ENCODE measurements around the gene NEDD4L.

NEDD4L gene

DNA sequence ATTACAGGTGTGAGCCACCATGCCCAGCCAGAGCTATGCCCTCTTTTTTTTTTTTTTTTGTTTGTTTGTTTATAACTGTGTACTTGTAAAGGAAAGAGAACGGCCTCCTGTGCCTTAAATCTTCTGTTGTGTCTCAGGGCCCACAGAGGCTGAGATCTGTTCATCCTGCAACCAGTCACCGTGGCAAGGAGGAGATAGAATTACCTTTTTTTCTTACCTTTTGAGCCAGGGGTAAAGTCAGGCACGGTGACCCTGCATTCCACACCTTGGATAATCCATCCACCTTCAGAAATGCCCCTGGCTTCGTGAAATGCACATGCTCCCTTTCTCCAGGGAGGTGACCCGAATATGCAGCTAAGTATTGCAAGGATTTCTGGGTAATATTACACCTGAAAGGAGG lies 12.8 kb downstream of the NEDD4L start:
- Histone ChIP-seq H3K36me3 (ENCODE audit: insufficient read depth, low read depth, low read length) (no peaks in the 10 kb centered on the region), H3K27ac (ENCODE audit: low read length) (no peak overlapping the region), H3K27me3 (ENCODE audit: insufficient read depth, low read length) (no peaks in the 10 kb centered on the region), H3K9ac (ENCODE audit: low read depth, low read length) (no peak overlapping the region), H3K4me1 (ENCODE audit: insufficient read depth, low read length) (peaks cover 11% of the 10 kb centered on the region; the same call in 1 of the 2 replicates), H3K4me3 (ENCODE audit: low read length) (no peak overlapping the region), H3K9me3 (ENCODE audit: insufficient read depth, low read depth, low read length) (no peaks in the 10 kb centered on the region)

DNA sequence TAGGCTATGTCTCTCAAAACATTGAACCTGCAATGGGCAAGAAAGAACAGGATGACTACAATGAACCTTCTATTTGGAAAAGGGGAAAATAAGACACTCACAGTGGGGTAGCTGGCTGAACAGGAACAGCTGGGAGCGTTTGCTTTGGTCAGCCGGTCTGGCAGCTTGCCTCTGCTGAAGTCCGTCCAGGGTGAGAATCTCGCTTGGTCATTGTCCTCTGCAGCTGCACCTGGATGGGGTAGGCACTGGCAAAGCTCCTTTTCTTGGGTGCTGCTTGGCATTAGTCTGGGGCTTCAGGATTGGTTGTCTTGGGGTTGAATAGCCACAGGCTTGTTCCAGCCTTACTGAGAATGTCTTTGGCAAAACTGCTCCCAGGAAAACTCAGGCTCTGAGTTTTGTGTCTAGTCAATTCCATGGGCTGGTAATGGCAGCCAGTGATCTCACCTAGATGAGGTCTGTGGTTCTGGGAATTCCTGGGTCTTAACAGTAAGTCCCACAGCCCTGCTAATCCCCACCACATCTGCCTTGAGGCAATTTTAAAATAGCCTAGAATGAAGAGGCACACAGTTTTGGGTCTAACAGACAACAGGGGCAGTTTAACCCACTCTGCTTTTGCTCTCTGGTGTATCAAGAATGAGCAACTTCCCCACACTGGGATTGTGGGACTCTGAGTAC lies 13.4 kb downstream of the NEDD4L start:
- Histone ChIP-seq H3K9me3 (ENCODE audit: insufficient read depth, low read depth, low read length) (no peaks in the 10 kb centered on the region), H3K27me3 (ENCODE audit: insufficient read depth, low read length) (no peaks in the 10 kb centered on the region), H3K27ac (ENCODE audit: low read length) (no peak overlapping the region), H3K9ac (ENCODE audit: low read depth, low read length) (no peak overlapping the region), H3K4me1 (ENCODE audit: insufficient read depth, low read length) (peaks cover 11% of the 10 kb centered on the region; the same call in 1 of the 2 replicates), H3K36me3 (ENCODE audit: insufficient read depth, low read depth, low read length) (no peaks in the 10 kb centered on the region), H3K4me3 (ENCODE audit: low read length) (no peak overlapping the region)

DNA sequence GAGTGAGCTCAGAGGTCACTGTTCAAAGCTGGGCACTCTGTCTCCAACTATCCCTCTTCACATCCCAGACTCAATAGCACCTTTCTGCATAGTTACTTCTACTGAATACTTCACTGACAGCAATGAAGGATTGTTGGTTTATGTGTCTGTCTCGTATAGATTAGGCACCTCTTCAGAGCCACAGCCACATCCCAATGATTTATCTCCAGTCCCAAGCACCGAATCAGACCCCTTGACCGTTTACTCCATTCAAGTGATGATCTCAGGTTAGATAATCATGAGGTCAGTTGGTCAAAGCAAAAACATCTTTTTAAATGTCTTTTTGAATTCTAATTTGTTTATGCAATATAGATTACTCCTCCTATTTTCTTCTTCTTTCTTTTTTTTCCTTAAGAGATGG lies 14.7 kb downstream of the NEDD4L start:
- Histone ChIP-seq H3K27me3 (ENCODE audit: insufficient read depth, low read length) (no peaks in the 10 kb centered on the region), H3K36me3 (ENCODE audit: insufficient read depth, low read depth, low read length) (no peaks in the 10 kb centered on the region), H3K9me3 (ENCODE audit: insufficient read depth, low read depth, low read length) (no peaks in the 10 kb centered on the region), H3K4me3 (ENCODE audit: low read length) (no peak overlapping the region), H3K9ac (ENCODE audit: low read depth, low read length) (no peak overlapping the region), H3K27ac (ENCODE audit: low read length) (no peak overlapping the region), H3K4me1 (ENCODE audit: insufficient read depth, low read length) (peaks cover 10% of the 10 kb centered on the region; the same call in 1 of the 2 replicates)

DNA sequence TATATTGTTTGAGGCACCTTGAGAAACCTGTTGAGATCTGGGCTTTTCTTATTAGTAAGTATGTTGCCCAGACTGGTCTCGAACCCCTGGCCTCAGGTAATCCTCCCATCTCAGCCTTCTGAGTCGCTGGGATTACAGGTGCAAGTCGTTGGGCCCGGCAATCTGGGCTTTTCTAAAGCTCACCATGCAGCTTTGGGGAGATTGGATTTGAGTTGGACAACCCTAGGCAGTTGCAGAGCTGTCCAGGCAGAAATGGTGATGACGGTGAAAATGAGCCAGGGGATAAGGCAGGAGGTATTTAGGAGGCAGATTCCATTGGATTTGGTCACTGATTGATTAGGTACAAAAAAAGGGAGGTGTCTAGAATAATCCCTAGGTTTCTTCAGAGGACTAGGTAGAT lies 16.2 kb downstream of the NEDD4L start:
- Histone ChIP-seq H3K9me3 (ENCODE audit: insufficient read depth, low read depth, low read length) (no peaks in the 10 kb centered on the region), H3K27ac (ENCODE audit: low read length) (no peak overlapping the region), H3K4me3 (ENCODE audit: low read length) (no peak overlapping the region), H3K27me3 (ENCODE audit: insufficient read depth, low read length) (no peaks in the 10 kb centered on the region), H3K36me3 (ENCODE audit: insufficient read depth, low read depth, low read length) (no peaks in the 10 kb centered on the region), H3K4me1 (ENCODE audit: insufficient read depth, low read length) (no peaks in the 10 kb centered on the region; the same call in 1 of the 2 replicates), H3K9ac (ENCODE audit: low read depth, low read length) (no peak overlapping the region)

DNA sequence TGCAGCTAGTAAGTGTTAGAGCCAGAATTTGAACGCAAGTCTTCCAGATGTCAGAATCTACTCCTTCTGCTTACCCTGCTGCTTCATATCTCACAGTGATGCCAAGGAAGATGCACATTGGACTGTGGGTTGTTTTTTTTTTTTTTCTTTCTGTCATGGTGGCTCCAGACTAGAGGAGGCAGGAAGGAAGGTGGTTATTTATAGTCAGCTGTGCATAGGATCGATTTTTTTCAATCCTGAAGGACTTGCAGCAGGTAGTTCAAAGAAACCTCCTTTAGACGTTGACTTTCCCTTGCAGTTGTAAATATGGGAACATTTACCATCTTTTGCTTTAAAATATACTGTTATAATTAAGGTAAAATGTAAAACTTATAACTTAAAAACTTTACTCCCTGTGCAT lies 17.3 kb downstream of the NEDD4L start:
- H3K27ac ChIP-seq (ENCODE audit: low read length) = no peak overlapping the region
- H3K4me1 ChIP-seq (ENCODE audit: insufficient read depth, low read length) = no peaks in the 10 kb centered on the region
- H3K36me3 ChIP-seq (ENCODE audit: insufficient read depth, low read depth, low read length) = no peaks in the 10 kb centered on the region
- no peaks in the 10 kb centered on the region for H3K27me3 ChIP-seq (ENCODE audit: insufficient read depth, low read length)
- H3K4me3 ChIP-seq (ENCODE audit: low read length) = no peak overlapping the region
- no peaks in the 10 kb centered on the region for H3K9me3 ChIP-seq (ENCODE audit: insufficient read depth, low read depth, low read length)
- H3K9ac ChIP-seq (ENCODE audit: low read depth, low read length) = no peak overlapping the region

DNA sequence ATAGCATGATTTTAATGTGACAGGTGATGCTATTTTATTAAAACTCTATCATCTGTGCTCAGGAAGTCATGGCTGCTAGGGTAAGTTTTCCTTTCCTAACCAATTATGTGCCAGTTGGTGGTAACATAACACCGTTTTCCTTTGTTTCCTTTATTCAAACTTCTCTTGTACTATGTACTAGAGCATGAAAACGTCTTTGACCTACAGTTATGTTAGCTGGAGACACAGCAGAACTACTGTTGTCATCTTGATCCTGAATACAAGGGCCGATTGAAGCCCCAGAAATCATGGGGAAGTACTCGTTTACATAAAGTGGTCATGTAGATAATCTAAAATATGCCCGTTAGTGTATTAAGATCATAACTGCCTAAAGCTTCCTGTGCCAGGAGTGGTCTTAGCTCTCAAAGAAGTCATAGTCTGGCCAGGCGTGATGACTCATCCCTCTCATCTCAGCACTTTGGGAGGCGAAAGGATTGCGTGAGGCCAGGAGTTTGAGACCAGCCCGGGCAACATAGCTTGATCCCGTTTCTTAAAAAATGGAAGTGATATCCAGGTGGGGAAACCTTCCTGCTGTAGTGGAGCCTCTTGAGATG lies 20.5 kb downstream of the NEDD4L start:
- H3K4me3 ChIP-seq (ENCODE audit: low read length) = no peak overlapping the region
- H3K27me3 ChIP-seq (ENCODE audit: insufficient read depth, low read length) = no peaks in the 10 kb centered on the region

DNA sequence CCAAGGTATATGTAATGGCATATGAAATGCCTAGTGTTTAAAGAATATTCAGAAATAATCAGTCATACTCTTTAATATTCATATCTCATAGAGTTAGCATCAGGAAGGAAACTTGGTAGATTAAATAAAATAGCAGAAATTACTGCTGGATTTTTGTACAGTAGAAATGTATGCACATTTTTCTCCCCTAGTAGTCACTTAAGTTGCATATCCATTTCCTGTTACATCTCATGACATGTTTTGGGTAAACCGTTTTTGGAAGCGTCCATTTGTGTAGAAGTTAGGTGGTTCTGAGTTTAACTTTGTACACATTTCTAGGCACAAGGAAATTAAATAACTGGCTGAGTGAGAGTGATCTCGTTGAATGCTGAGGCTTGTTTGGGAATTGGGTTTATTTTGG lies 21.9 kb downstream of the NEDD4L start:
- Histone ChIP-seq H3K9me3 (ENCODE audit: insufficient read depth, low read depth, low read length) (no peaks in the 10 kb centered on the region), H3K27ac (ENCODE audit: low read length) (no peak overlapping the region), H3K36me3 (ENCODE audit: insufficient read depth, low read depth, low read length) (no peaks in the 10 kb centered on the region)

More for the DNA sequence above, 20.5 kb downstream of the NEDD4L start:
- Histone ChIP-seq H3K4me1 (ENCODE audit: insufficient read depth, low read length) (peaks cover 6% of the 10 kb centered on the region), H3K9ac (ENCODE audit: low read depth, low read length) (no peak overlapping the region), H3K36me3 (ENCODE audit: insufficient read depth, low read depth, low read length) (no peaks in the 10 kb centered on the region), H3K27ac (ENCODE audit: low read length) (no peak overlapping the region), H3K9me3 (ENCODE audit: insufficient read depth, low read depth, low read length) (no peaks in the 10 kb centered on the region)

DNA sequence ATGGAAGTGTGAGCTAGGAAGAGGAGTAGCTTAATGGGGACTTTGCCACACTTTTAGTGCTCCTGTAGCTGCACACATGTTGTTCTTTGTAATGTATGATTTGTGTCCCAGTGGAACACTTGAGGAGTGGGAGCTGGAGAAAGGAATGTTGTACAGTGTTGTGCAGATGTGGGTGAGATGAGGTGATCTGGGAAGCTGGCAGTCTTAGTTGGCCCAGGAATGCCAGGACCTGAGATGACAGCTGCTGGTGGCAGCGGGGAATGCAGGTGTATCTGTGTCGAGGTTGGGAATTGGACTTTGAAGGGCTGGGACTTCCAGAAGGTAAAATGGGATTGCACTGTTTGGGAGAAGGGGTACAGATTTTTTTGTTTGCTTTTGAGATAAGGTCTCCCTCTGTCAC lies 23.6 kb downstream of the NEDD4L start:
- Histone ChIP-seq H3K4me1 (ENCODE audit: insufficient read depth, low read length) (peaks cover 10% of the 10 kb centered on the region), H3K36me3 (ENCODE audit: insufficient read depth, low read depth, low read length) (no peaks in the 10 kb centered on the region), H3K9ac (ENCODE audit: low read depth, low read length) (no peak overlapping the region), H3K9me3 (ENCODE audit: insufficient read depth, low read depth, low read length) (no peaks in the 10 kb centered on the region), H3K27ac (ENCODE audit: low read length) (no peak overlapping the region), H3K27me3 (ENCODE audit: insufficient read depth, low read length) (no peaks in the 10 kb centered on the region), H3K4me3 (ENCODE audit: low read length) (no peak overlapping the region)

More for the DNA sequence above, 21.9 kb downstream of the NEDD4L start:
- Histone ChIP-seq H3K4me3 (ENCODE audit: low read length) (no peak overlapping the region), H3K27me3 (ENCODE audit: insufficient read depth, low read length) (no peaks in the 10 kb centered on the region), H3K9ac (ENCODE audit: low read depth, low read length) (no peak overlapping the region), H3K4me1 (ENCODE audit: insufficient read depth, low read length) (peaks cover 10% of the 10 kb centered on the region)

DNA sequence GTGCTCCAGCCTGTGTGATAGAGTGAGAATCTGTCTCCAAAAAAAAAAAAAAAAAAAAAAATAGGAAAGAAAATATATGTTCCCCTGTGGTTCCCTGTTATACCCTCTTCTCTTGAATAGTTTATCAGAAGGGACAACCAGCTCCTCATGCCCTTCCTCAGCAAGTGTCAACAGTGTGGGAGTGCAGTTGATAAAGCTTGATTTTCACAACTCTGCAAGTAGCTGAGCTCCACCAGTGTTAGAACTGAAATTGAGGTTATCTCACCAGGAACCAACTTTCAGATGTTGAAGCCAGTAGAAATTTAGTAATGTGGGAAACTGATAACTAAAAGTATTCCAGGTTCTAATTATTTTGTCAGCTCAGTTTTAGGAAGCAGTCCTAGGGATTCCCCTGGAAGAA lies 25.1 kb downstream of the NEDD4L start:
- Histone ChIP-seq H3K9me3 (ENCODE audit: insufficient read depth, low read depth, low read length) (no peaks in the 10 kb centered on the region), H3K4me3 (ENCODE audit: low read length) (no peak overlapping the region; the same call in 1 of the 2 replicates), H3K27me3 (ENCODE audit: insufficient read depth, low read length) (no peaks in the 10 kb centered on the region), H3K4me1 (ENCODE audit: insufficient read depth, low read length) (peaks cover 10% of the 10 kb centered on the region), H3K9ac (ENCODE audit: low read depth, low read length) (peak overlapping the region; percentile 1; the same call in 1 of the 2 replicates), H3K27ac (ENCODE audit: low read length) (no peak overlapping the region), H3K36me3 (ENCODE audit: insufficient read depth, low read depth, low read length) (no peaks in the 10 kb centered on the region)

DNA sequence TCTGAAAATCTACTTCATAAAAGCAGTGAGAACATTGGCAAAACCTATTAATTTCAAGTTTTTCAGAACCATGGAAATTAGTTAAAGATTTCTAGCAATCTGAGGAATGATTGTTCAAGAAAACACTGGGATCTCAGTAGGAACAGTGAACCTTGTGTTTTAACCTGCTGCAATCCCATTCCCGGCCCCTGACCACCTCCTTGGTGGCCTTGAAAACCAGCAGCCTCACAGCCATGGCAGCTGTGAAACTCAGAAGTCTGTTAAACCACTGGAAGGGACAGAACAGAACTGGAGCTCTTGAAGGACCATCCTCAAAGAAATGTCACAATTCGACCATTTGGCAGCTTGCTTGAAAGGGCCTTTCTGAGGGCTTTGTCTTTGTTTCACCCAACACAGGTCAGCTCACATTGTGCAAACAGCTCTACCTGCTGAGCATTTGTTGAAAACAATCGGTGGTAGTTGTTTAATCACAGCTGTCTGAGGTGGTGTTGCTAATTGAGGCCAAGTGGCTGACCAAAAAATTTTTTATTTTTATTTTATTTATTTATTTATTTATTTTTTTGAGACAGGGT lies 25.8 kb downstream of the NEDD4L start:
- peak overlapping the region; percentile 2; the same call in 1 of the 2 replicates for H3K4me3 ChIP-seq (ENCODE audit: low read length)
- peaks cover 10% of the 10 kb centered on the region for H3K4me1 ChIP-seq (ENCODE audit: insufficient read depth, low read length)
- H3K9me3 ChIP-seq (ENCODE audit: insufficient read depth, low read depth, low read length) = no peaks in the 10 kb centered on the region
- H3K27me3 ChIP-seq (ENCODE audit: insufficient read depth, low read length) = no peaks in the 10 kb centered on the region
- no peak overlapping the region for H3K27ac ChIP-seq (ENCODE audit: low read length)
- H3K36me3 ChIP-seq (ENCODE audit: insufficient read depth, low read depth, low read length) = no peaks in the 10 kb centered on the region
- peak overlapping the region; percentile 1; the same call in 1 of the 2 replicates for H3K9ac ChIP-seq (ENCODE audit: low read depth, low read length)

DNA sequence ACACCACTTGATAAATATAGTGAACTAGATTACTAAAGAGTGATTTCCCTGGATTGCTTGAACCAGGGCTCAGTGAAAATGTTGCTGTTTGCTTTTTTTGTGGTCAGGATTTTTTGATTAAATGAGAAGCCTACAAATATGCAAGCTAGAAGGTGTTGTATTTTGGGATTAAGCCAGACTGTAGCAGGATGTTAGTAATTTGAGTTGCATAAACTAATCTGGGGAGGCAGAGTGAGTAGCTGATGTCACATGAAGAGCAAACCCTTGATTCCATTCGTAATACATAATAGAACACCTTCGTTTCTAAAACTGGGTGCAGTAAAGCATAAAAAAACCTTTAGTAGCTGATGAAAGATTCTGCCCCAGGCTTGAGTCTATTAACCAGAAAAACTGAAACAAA lies 32.0 kb downstream of the NEDD4L start:
- no peaks in the 10 kb centered on the region for H3K27me3 ChIP-seq (ENCODE audit: insufficient read depth, low read length)
- H3K9me3 ChIP-seq (ENCODE audit: insufficient read depth, low read depth, low read length) = no peaks in the 10 kb centered on the region
- H3K4me1 ChIP-seq (ENCODE audit: insufficient read depth, low read length) = no peaks in the 10 kb centered on the region
- H3K36me3 ChIP-seq (ENCODE audit: insufficient read depth, low read depth, low read length) = no peaks in the 10 kb centered on the region
- no peak overlapping the region for H3K27ac ChIP-seq (ENCODE audit: low read length)
- no peak overlapping the region for H3K9ac ChIP-seq (ENCODE audit: low read depth, low read length)
- H3K4me3 ChIP-seq (ENCODE audit: low read length) = no peak overlapping the region

DNA sequence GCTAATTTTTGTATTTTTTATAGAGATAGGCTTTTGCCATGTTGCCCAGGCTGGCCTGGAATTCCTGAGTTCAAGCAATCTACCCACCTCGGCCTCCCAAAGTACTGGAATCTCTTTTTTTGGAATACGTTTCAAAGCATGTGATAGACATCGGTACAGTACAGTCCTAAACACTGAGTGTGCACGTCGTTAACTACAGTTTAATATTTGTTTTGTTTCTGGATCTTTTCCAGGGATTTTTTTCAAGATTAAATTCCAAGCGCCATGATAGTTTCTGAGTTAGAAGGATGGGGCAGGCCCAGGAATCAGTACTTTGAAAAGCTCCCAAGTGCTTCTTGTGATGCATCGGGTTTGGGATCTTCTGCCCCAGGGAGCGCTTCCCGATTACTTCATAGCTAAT lies 33.3 kb downstream of the NEDD4L start:
- Histone ChIP-seq H3K4me3 (ENCODE audit: low read length) (no peak overlapping the region), H3K27ac (ENCODE audit: low read length) (no peak overlapping the region), H3K9ac (ENCODE audit: low read depth, low read length) (no peak overlapping the region), H3K9me3 (ENCODE audit: insufficient read depth, low read depth, low read length) (no peaks in the 10 kb centered on the region), H3K36me3 (ENCODE audit: insufficient read depth, low read depth, low read length) (no peaks in the 10 kb centered on the region), H3K4me1 (ENCODE audit: insufficient read depth, low read length) (no peaks in the 10 kb centered on the region), H3K27me3 (ENCODE audit: insufficient read depth, low read length) (no peaks in the 10 kb centered on the region)
